ENCODE data around the gene PKN3. TPM values are rescaled to one million over a fixed set of nuclear protein-coding genes. Genes with fewer than 3 reads are reported as not detected.
A peak's percentile ranks its signal among the peaks of the same experiment; 100 is the strongest.

Gene PKN3
- total and polyA plus RNA-seq, 2 of the 13 experiments (the other 11 are each of a cell fraction or from before 2014, with no cell fraction given) = 10.5 to 13.2 TPM

DNA sequence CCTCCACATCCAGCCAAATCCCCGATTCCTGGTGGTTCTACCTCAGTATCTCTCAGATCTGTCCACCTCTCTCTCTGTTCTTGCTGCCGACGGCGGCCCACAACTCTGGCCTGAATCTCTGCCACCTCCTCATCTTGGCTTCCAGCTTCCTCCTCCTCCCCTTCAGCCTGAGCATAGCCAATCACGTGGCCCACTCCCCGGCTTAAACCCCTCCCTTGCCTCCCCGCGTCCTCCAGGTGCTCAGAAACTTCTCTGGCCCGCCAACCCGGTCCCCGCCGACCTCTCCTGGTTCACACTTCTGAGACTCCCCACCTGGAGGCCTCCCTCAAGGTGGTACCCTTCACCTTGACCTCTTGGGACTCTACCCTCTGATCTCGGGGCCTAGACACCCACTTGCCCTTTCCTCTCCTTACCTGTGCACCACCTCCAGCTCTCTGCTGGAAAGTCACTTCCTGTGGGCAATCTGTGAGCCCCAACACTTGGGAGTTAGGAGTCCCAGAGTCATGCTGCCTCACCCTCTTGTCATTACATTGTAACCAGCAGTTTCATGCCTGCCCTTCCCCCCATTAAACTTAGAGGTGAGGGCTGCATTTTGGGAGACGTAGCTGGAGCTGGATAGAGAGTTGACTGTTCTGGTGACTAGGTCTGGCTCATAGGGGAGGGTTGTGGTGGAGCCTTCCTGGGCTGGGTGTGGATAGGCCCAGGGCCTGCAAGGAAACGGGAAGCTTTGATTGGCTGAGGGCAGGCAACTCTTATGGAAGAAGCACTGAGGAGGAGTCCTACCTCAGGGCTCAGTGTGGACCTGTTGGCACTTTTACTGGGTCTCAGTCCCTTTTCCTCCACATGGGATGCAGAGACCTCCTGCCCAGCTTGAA lies 17.7 kb upstream of the PKN3 start (continued):
- TF ChIP-seq THAP11 (CRISPR knock-in tag; IDR thresholded peaks at IDR 0.05) = peak; percentile 33; the same call in 1 of the 2 replicates
- TF ChIP-seq, protein P1, sequence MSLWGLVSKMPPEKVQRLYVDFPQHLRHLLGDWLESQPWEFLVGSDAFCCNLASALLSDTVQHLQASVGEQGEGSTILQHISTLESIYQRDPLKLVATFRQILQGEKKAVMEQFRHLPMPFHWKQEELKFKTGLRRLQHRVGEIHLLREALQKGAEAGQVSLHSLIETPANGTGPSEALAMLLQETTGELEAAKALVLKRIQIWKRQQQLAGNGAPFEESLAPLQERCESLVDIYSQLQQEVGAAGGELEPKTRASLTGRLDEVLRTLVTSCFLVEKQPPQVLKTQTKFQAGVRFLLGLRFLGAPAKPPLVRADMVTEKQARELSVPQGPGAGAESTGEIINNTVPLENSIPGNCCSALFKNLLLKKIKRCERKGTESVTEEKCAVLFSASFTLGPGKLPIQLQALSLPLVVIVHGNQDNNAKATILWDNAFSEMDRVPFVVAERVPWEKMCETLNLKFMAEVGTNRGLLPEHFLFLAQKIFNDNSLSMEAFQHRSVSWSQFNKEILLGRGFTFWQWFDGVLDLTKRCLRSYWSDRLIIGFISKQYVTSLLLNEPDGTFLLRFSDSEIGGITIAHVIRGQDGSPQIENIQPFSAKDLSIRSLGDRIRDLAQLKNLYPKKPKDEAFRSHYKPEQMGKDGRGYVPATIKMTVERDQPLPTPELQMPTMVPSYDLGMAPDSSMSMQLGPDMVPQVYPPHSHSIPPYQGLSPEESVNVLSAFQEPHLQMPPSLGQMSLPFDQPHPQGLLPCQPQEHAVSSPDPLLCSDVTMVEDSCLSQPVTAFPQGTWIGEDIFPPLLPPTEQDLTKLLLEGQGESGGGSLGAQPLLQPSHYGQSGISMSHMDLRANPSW (CRISPR knock-in tag; IDR thresholded peaks at IDR 0.05; ENCODE audit: borderline replicate concordance) = no peak
- TF ChIP-seq GATAD2A (CRISPR knock-in tag; IDR thresholded peaks at IDR 0.05) = peak; percentile 36; the same call in 1 of the 2 replicates
- TF ChIP-seq ATF1 (CRISPR knock-in tag; IDR thresholded peaks at IDR 0.05) = no peak
- TF ChIP-seq SIX4 (CRISPR knock-in tag; IDR thresholded peaks at IDR 0.05) = no peak
- TF ChIP-seq PTBP1 (IDR thresholded peaks at IDR 0.05; ENCODE audit: low read depth, low read length, poor library complexity, severe bottlenecking) = no peak
- TF ChIP-seq ZFP82 (CRISPR knock-in tag; IDR thresholded peaks at IDR 0.05; ENCODE audit: borderline replicate concordance) = no peak
- no peak for TF ChIP-seq ZNF83 (CRISPR knock-in tag; IDR thresholded peaks at IDR 0.05; ENCODE audit: borderline replicate concordance)
- no peak for TF ChIP-seq AHR (CRISPR knock-in tag; IDR thresholded peaks at IDR 0.05)
- TF ChIP-seq, protein P2, sequence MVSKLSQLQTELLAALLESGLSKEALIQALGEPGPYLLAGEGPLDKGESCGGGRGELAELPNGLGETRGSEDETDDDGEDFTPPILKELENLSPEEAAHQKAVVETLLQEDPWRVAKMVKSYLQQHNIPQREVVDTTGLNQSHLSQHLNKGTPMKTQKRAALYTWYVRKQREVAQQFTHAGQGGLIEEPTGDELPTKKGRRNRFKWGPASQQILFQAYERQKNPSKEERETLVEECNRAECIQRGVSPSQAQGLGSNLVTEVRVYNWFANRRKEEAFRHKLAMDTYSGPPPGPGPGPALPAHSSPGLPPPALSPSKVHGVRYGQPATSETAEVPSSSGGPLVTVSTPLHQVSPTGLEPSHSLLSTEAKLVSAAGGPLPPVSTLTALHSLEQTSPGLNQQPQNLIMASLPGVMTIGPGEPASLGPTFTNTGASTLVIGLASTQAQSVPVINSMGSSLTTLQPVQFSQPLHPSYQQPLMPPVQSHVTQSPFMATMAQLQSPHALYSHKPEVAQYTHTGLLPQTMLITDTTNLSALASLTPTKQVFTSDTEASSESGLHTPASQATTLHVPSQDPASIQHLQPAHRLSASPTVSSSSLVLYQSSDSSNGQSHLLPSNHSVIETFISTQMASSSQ (IDR thresholded peaks at IDR 0.05; ENCODE audit: low read depth) = no peak
- TF ChIP-seq, protein P2 (CRISPR knock-in tag; IDR thresholded peaks at IDR 0.05; ENCODE audit: borderline replicate concordance) = no peak; the same call in 1 of the 2 replicates
- TF ChIP-seq ZNF556 (CRISPR knock-in tag; IDR thresholded peaks at IDR 0.05; ENCODE audit: borderline replicate concordance) = no peak; the same call in 1 of the 2 replicates
- TF ChIP-seq, protein P3, sequence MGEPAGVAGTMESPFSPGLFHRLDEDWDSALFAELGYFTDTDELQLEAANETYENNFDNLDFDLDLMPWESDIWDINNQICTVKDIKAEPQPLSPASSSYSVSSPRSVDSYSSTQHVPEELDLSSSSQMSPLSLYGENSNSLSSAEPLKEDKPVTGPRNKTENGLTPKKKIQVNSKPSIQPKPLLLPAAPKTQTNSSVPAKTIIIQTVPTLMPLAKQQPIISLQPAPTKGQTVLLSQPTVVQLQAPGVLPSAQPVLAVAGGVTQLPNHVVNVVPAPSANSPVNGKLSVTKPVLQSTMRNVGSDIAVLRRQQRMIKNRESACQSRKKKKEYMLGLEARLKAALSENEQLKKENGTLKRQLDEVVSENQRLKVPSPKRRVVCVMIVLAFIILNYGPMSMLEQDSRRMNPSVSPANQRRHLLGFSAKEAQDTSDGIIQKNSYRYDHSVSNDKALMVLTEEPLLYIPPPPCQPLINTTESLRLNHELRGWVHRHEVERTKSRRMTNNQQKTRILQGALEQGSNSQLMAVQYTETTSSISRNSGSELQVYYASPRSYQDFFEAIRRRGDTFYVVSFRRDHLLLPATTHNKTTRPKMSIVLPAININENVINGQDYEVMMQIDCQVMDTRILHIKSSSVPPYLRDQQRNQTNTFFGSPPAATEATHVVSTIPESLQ (CRISPR knock-in tag; conservative IDR thresholded peaks at IDR 0.05) = no peak
- no peak for TF ChIP-seq TCF7L2 (IDR thresholded peaks at IDR 0.05; ENCODE audit: low read depth, low read length)
- TF ChIP-seq, protein P4, sequence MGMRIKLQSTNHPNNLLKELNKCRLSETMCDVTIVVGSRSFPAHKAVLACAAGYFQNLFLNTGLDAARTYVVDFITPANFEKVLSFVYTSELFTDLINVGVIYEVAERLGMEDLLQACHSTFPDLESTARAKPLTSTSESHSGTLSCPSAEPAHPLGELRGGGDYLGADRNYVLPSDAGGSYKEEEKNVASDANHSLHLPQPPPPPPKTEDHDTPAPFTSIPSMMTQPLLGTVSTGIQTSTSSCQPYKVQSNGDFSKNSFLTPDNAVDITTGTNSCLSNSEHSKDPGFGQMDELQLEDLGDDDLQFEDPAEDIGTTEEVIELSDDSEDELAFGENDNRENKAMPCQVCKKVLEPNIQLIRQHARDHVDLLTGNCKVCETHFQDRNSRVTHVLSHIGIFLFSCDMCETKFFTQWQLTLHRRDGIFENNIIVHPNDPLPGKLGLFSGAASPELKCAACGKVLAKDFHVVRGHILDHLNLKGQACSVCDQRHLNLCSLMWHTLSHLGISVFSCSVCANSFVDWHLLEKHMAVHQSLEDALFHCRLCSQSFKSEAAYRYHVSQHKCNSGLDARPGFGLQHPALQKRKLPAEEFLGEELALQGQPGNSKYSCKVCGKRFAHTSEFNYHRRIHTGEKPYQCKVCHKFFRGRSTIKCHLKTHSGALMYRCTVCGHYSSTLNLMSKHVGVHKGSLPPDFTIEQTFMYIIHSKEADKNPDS (CRISPR knock-in tag; IDR thresholded peaks at IDR 0.05) = no peak
- no peak for TF ChIP-seq CHD2 (IDR thresholded peaks at IDR 0.05; ENCODE audit: low read depth, low read length)
- peak; percentile 48; the same call in 1 of the 2 replicates for TF ChIP-seq NR2C2 (CRISPR knock-in tag; IDR thresholded peaks at IDR 0.05; ENCODE audit: borderline replicate concordance)
- TF ChIP-seq GATAD1 (CRISPR knock-in tag; IDR thresholded peaks at IDR 0.05) = peak; percentile 42; the same call in 1 of the 2 replicates
